WTC11 (cell line): Measurements from ENCODE around the gene METTL1. TPM values are rescaled to one million over a fixed set of nuclear protein-coding genes. Genes with fewer than 3 reads are reported as not detected.

Experiments used
- ATAC-seq: fragments of 200-7000 bp; cut with Tn5 transposase; 2 replicates; pipeline ENCODE4 v1.10.0; 2021; ENCODE audit warnings: mild to moderate bottlenecking, moderate library complexity
- CTCF ChIA-PET: fragments of 300-600 bp; sonication (Branson Sonifier 250); formaldehyde crosslinking; loops from one replicate; lab custom pipeline; 2021; ENCODE audit warnings: antibody characterized with exemption; lab: Charles Lee
- POLR2A ChIA-PET: fragments of 350-600 bp; sonication (Branson Sonifier 250); formaldehyde crosslinking; loops from one replicate; lab custom pipeline; 2021; ENCODE audit warnings: antibody characterized with exemption; lab: Charles Lee
- DNase-seq: peaks from one replicate; pipeline ENCODE4 v3.0.0; 2021; ENCODE audit warnings: low spot score
- H3K27ac Mint-ChIP-seq: 2 replicates; pipeline ENCODE4 v1.8.0; 2021; ENCODE audit warnings: mixed read lengths
- H3K27me3 Mint-ChIP-seq: 2 replicates; pipeline ENCODE4 v1.8.0; 2021; ENCODE audit warnings: low read depth, mild to moderate bottlenecking, moderate library complexity, mixed read lengths
- H3K36me3 Mint-ChIP-seq: 2 replicates; pipeline ENCODE4 v1.8.0; 2021; ENCODE audit warnings: mixed read lengths
- H3K4me1 Mint-ChIP-seq: 2 replicates; pipeline ENCODE4 v1.8.0; 2022; ENCODE audit warnings: mixed read lengths
- H3K4me3 Mint-ChIP-seq: 2 replicates; pipeline ENCODE4 v1.8.0; 2021; ENCODE audit warnings: mild to moderate bottlenecking, moderate library complexity, mixed read lengths
- H3K9me3 Mint-ChIP-seq: 2 replicates; pipeline ENCODE4 v1.8.0; 2021; ENCODE audit warnings: mixed read lengths
- ATF2 ChIP-seq: sonication (generic); formaldehyde crosslinking; IDR thresholded peaks from 2 replicates; pipeline ENCODE4 v1.8.1; 2022; ENCODE audit warnings: low read depth, missing genetic modification reagents, borderline replicate concordance
- ATF6 ChIP-seq: sonication (generic); formaldehyde crosslinking; IDR thresholded peaks from 2 replicates; pipeline ENCODE4 v1.8.1; 2023; ENCODE audit warnings: mild to moderate bottlenecking, missing genetic modification reagents
- CTCF ChIP-seq: fragments of 200-600 bp; IDR thresholded peaks from 2 replicates; pipeline ENCODE4 v1.8.0; 2022; ENCODE audit warnings: antibody characterized with exemption
- E2F5 ChIP-seq: sonication (generic); formaldehyde crosslinking; IDR thresholded peaks from 2 replicates; pipeline ENCODE4 v1.8.1; 2022; ENCODE audit warnings: mild to moderate bottlenecking, moderate library complexity, missing genetic modification reagents
- ERG ChIP-seq: fragments of 250-450 bp; sonication (Bioruptor Pico); IDR thresholded peaks from 2 replicates; pipeline ENCODE4 v1.8.0; 2021; ENCODE audit warnings: mild to moderate bottlenecking
- ETV6 ChIP-seq: sonication (generic); formaldehyde crosslinking; IDR thresholded peaks from 2 replicates; pipeline ENCODE4 v1.8.1; 2022; ENCODE audit warnings: mild to moderate bottlenecking, missing genetic modification reagents
- FOXP1 ChIP-seq: sonication (generic); formaldehyde crosslinking; IDR thresholded peaks from 2 replicates; pipeline ENCODE4 v1.8.0; 2022; ENCODE audit warnings: missing genetic modification reagents, mild to moderate bottlenecking, moderate library complexity, borderline replicate concordance
- GRHL2 ChIP-seq: fragments of 250-450 bp; sonication (Bioruptor Pico); IDR thresholded peaks from 2 replicates; pipeline ENCODE4 v1.8.0; 2022; ENCODE audit warnings: mild to moderate bottlenecking, moderate library complexity; ENCODE audit not compliant: insufficient replicate concordance, severe bottlenecking
- IRF1 ChIP-seq: sonication (generic); formaldehyde crosslinking; IDR thresholded peaks from 2 replicates; pipeline ENCODE4 v1.8.0; 2023; ENCODE audit warnings: missing genetic modification reagents
- NFE2L1 ChIP-seq: sonication (generic); formaldehyde crosslinking; IDR thresholded peaks from 2 replicates; pipeline ENCODE4 v1.8.1; 2023; ENCODE audit warnings: missing genetic modification reagents
- NR2C2 ChIP-seq: sonication (generic); formaldehyde crosslinking; IDR thresholded peaks from 2 replicates; pipeline ENCODE4 v1.8.0; 2022; ENCODE audit warnings: mild to moderate bottlenecking, missing genetic modification reagents
- TCF7 ChIP-seq: sonication (generic); formaldehyde crosslinking; IDR thresholded peaks from 2 replicates; pipeline ENCODE4 v1.8.0; 2022; ENCODE audit warnings: mild to moderate bottlenecking, low read depth, missing genetic modification reagents, moderate library complexity
- TP53 ChIP-seq: sonication (generic); formaldehyde crosslinking; IDR thresholded peaks from 2 replicates; pipeline ENCODE4 v1.8.1; 2023; ENCODE audit warnings: mild to moderate bottlenecking, missing genetic modification reagents
- ZMAT4 ChIP-seq: fragments of 250-450 bp; sonication (Bioruptor Pico); IDR thresholded peaks from 2 replicates; pipeline ENCODE4 v1.9.0; 2021; ENCODE audit warnings: mild to moderate bottlenecking
- ZNF396 ChIP-seq: fragments of 250-450 bp; sonication (Bioruptor Pico); IDR thresholded peaks from 2 replicates; pipeline ENCODE4 v1.8.0; 2021; ENCODE audit warnings: mild to moderate bottlenecking, moderate library complexity, borderline replicate concordance
- ZNF532 ChIP-seq: fragments of 250-450 bp; sonication (Bioruptor Pico); IDR thresholded peaks from 2 replicates; pipeline ENCODE4 v1.9.0; 2021; ENCODE audit warnings: mild to moderate bottlenecking, borderline replicate concordance
- ZNF671 ChIP-seq: fragments of 250-450 bp; sonication (Bioruptor Pico); IDR thresholded peaks from 2 replicates; pipeline ENCODE4 v1.8.0; 2021; ENCODE audit warnings: mild to moderate bottlenecking
- ZSCAN18 ChIP-seq: fragments of 250-450 bp; sonication (Bioruptor Pico); IDR thresholded peaks from 2 replicates; pipeline ENCODE4 v2.1.2; 2022; ENCODE audit warnings: mild to moderate bottlenecking, moderate library complexity
- total RNA-seq: library from RNA; stranded (reverse); gene quantifications from 3 replicates; pipeline ENCODE4 v1.2.3, GENCODE V29; 2021

METTL1 gene
- total RNA-seq, 1 experiment from 2014 or later, result 25.5 TPM

- TF ChIP-seq ERG (CRISPR knock-in tag) (0 out of 2 replicates have a peak, but pooled peaks have one; percentile 62), IRF1 (CRISPR knock-in tag) (0 out of 2 replicates have a peak, but pooled peaks have one; percentile 17)
- TF ChIP-seq, all 79 proteins: peak for 4
Measured at GRCh38 chr12:57765698-57766463, 6.0 kb downstream of the METTL1 start (continued).

- ATAC-seq (peak; percentile 69), DNase-seq (peak; percentile 71)
- H3K27ac Mint-ChIP-seq, result no peak overlapping the region
- H3K27me3 Mint-ChIP-seq, result peaks cover 82% of the 10 kb centered on the region
- peak overlapping the region; percentile 74 for H3K4me3 Mint-ChIP-seq
- ChIA-PET CTCF (interaction anchor here (1.2 to 5.3 kb wide), 6 partner anchors 9 to 132 kb away, joined by 4 to 80 read pairs (median 6); partner anchors contain the start of genes B4GALNT1 and TSFM), POLR2A (interaction anchor here (1.2 to 1.3 kb wide), 2 partner anchors 8 to 80 kb away, joined by 6 to 7 read pairs; no protein-coding TSS in a partner anchor)
- peaks cover 18% of the 10 kb centered on the region for H3K36me3 Mint-ChIP-seq
- no peaks in the 10 kb centered on the region for H3K9me3 Mint-ChIP-seq
- H3K4me1 Mint-ChIP-seq, result peaks cover 33% of the 10 kb centered on the region
- TF ChIP-seq ATF6 (no peak), ETV6 (no peak; the same call in 1 of the 2 replicates), GRHL2 (no peak), TP53 (CRISPR knock-in tag) (no peak; the same call in 1 of the 2 replicates), NFE2L1 (CRISPR knock-in tag) (no peak), ZNF532 (CRISPR knock-in tag) (no peak), NR2C2 (CRISPR knock-in tag) (no peak), ZNF396 (CRISPR knock-in tag) (no peak), ZNF671 (CRISPR knock-in tag) (no peak), FOXP1 (CRISPR knock-in tag) (peak; percentile 61; the same call in 1 of the 2 replicates), E2F5 (no peak), CTCF (no peak), ATF2 (CRISPR knock-in tag) (no peak), TCF7 (CRISPR knock-in tag) (0 out of 2 replicates have a peak, but pooled peaks have one; percentile 60), ZMAT4 (CRISPR knock-in tag) (no peak), ZSCAN18 (no peak)
Measured at GRCh38 chr12:57765003-57765697, 6.8 kb downstream of the METTL1 start.
